PC-9 (cell line): ENCODE measurements around the gene ZAR1L. TPM values are rescaled to one million over a fixed set of nuclear protein-coding genes. Genes with fewer than 3 reads are reported as not detected.

Source experiments
- BruUV-seq: library from RNA; stranded (reverse); fragments of 400-500 nt; replicated peaks from 2 replicates; lab custom pipeline; 2021; lab: Mats Ljungman, UMichigan
- CTCF ChIA-PET: fragments of 300-600 bp; sonication (Branson Sonifier 250); formaldehyde crosslinking; loops from one replicate; lab custom pipeline; 2022; ENCODE audit warnings: antibody characterized with exemption; lab: Charles Lee
- POLR2A ChIA-PET: fragments of 300-600 bp; sonication (Branson Sonifier 250); formaldehyde crosslinking; loops from one replicate; lab custom pipeline; 2022; ENCODE audit warnings: antibody characterized with exemption; ENCODE audit not compliant: unreplicated experiment; lab: Charles Lee
- DNase-seq, 2 experiments: peaks; one replicate each; pipeline versions ENCODE4 v3.0.0 to v3.0.0-alpha.2; 2015 to 2022; ENCODE audit warnings: mixed read lengths in 1 of 2
- H2AFZ ChIP-seq: fragments of 200-600 bp; sonication (generic); 2 replicates; pipeline ENCODE4 v1.8.1; 2017; ENCODE audit warnings: antibody characterized with exemption
- H3F3A ChIP-seq: fragments of 200-600 bp; sonication (generic); 2 replicates; pipeline ENCODE4 v1.8.1; 2017; ENCODE audit warnings: antibody characterized with exemption, mild to moderate bottlenecking, low read depth; ENCODE audit not compliant: insufficient read depth
- H3K27ac ChIP-seq: fragments of 200-600 bp; sonication (generic); 2 replicates; pipeline ENCODE4 v1.6.1; 2016; ENCODE audit warnings: mixed run types
- H3K27me3 ChIP-seq: fragments of 200-600 bp; sonication (generic); 2 replicates; pipeline ENCODE4 v1.6.1; 2016; ENCODE audit warnings: low read depth, mixed run types; ENCODE audit not compliant: insufficient read depth
- H3K36me3 ChIP-seq: fragments of 200-600 bp; sonication (generic); 2 replicates; pipeline ENCODE4 v1.6.1; 2016; ENCODE audit warnings: low read depth, mixed run types
- H3K4me1 ChIP-seq: fragments of 200-600 bp; sonication (generic); replicated peaks from 2 replicates; pipeline ENCODE4 v1.6.1; 2016; ENCODE audit warnings: mixed run types; ENCODE audit not compliant: insufficient read depth
- H3K4me2 ChIP-seq: fragments of 200-600 bp; sonication (generic); 2 replicates; pipeline ENCODE4 v1.6.1; 2017; ENCODE audit warnings: mixed run types
- H3K4me3 ChIP-seq: fragments of 200-600 bp; sonication (generic); 2 replicates; pipeline ENCODE4 v1.6.1; 2016; ENCODE audit warnings: mixed run types
- H3K79me2 ChIP-seq: fragments of 200-600 bp; sonication (generic); 2 replicates; pipeline ENCODE4 v1.6.1; 2017; ENCODE audit warnings: low read depth, mixed run types
- H3K9me2 ChIP-seq: fragments of 200-600 bp; sonication (generic); 2 replicates; pipeline ENCODE4 v1.8.1; 2017; ENCODE audit warnings: mild to moderate bottlenecking; ENCODE audit not compliant: insufficient read depth
- H3K9me3 ChIP-seq: fragments of 200-600 bp; sonication (generic); 2 replicates; pipeline ENCODE4 v1.8.1; 2016; ENCODE audit warnings: low read depth; ENCODE audit not compliant: insufficient read depth
- H4K20me1 ChIP-seq: fragments of 200-600 bp; sonication (generic); 2 replicates; pipeline ENCODE4 v1.8.1; 2017; ENCODE audit not compliant: insufficient read depth
- EZH2 ChIP-seq: fragments of 200-600 bp; sonication (generic); IDR thresholded peaks from 2 replicates; pipeline ENCODE4 v1.8.0; 2017; ENCODE audit warnings: antibody characterized with exemption, low read depth
- intact Hi-C: fragments of 100-400 bp; cut with micrococcal nuclease; formaldehyde crosslinking; loops from one replicate; pipeline ENCODE4 v1.10.0; 2022; ENCODE audit not compliant: unreplicated experiment
- total RNA-seq: library from RNA; stranded (reverse); gene quantifications from 2 replicates; pipeline ENCODE4 v1.2.3, GENCODE V29; 2021
- TF ChIP-seq, protein P1 (sequence below): fragments of 200-600 bp; sonication (generic); conservative IDR thresholded peaks from 2 replicates; pipeline ENCODE4 v1.6.1; 2017; ENCODE audit warnings: mixed run types, antibody characterized with exemption, mild to moderate bottlenecking, moderate library complexity

Gene ZAR1L
- total RNA-seq, 1 experiment from 2014 or later = 0.37 TPM

DNA sequence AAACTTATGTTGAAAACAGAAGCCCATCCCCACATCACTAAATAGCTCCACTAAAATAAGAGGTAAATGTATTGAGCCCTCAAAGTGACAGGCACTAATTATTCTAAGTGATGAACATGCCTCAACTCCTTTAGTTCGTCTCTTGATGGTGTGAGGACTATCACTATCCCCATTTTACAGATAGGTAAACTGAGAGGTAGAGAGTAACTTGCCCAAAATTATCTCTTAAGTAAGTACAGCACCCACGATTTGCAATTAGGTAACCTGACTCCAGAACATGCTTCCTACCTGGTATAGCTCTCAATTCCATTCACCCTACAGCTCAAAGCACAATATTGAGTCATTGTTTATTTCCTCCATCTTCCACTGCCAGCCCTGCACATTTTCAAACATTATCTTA, 12.7 kb downstream of the ZAR1L start:
- Histone ChIP-seq H3K27me3 (peaks cover 26% of the 10 kb centered on the region), H3F3A (no peaks in the 10 kb centered on the region), H3K79me2 (no peaks in the 10 kb centered on the region), H3K4me3 (no peak overlapping the region), H2AFZ (no peak overlapping the region), H4K20me1 (no peaks in the 10 kb centered on the region), H3K27ac (no peak overlapping the region), H3K9me2 (no peaks in the 10 kb centered on the region), H3K4me2 (no peak overlapping the region), H3K36me3 (no peaks in the 10 kb centered on the region), H3K4me1 (no peaks in the 10 kb centered on the region), H3K9me3 (peaks cover 6% of the 10 kb centered on the region; the same call in 1 of the 2 replicates)
- intact Hi-C loops = no loop called here
- DNase-seq = no peak
- POLR2A ChIA-PET = interaction anchor here (0.7 kb wide), 1 partner anchor 795 kb away, joined by 4 read pairs; no protein-coding TSS in a partner anchor
- CTCF ChIA-PET = no interaction called here
- TF ChIP-seq EZH2 = no peak
- TF ChIP-seq, protein P1, sequence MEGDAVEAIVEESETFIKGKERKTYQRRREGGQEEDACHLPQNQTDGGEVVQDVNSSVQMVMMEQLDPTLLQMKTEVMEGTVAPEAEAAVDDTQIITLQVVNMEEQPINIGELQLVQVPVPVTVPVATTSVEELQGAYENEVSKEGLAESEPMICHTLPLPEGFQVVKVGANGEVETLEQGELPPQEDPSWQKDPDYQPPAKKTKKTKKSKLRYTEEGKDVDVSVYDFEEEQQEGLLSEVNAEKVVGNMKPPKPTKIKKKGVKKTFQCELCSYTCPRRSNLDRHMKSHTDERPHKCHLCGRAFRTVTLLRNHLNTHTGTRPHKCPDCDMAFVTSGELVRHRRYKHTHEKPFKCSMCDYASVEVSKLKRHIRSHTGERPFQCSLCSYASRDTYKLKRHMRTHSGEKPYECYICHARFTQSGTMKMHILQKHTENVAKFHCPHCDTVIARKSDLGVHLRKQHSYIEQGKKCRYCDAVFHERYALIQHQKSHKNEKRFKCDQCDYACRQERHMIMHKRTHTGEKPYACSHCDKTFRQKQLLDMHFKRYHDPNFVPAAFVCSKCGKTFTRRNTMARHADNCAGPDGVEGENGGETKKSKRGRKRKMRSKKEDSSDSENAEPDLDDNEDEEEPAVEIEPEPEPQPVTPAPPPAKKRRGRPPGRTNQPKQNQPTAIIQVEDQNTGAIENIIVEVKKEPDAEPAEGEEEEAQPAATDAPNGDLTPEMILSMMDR = no peak
- no TSS peak for BruUV-seq

GRCh38 chr13:32300920-32301319, 14.2 kb downstream of the ZAR1L start:
- H3K4me2 ChIP-seq = no peak overlapping the region
- H3K79me2 ChIP-seq = no peaks in the 10 kb centered on the region
- H3K4me1 ChIP-seq = no peaks in the 10 kb centered on the region
- no peaks in the 10 kb centered on the region for H3F3A ChIP-seq
- DNase-seq = no peak
- intact Hi-C loops = no loop called here
- no peak for TF ChIP-seq EZH2
- TF ChIP-seq, protein P1 = no peak
- no peak overlapping the region for H3K4me3 ChIP-seq
- peaks cover 5% of the 10 kb centered on the region; the same call in 1 of the 2 replicates for H3K9me3 ChIP-seq
- no peaks in the 10 kb centered on the region for H4K20me1 ChIP-seq
- ChIA-PET POLR2A (no interaction called here), CTCF (no interaction called here)
- H3K27ac ChIP-seq = no peak overlapping the region
- H3K36me3 ChIP-seq = no peaks in the 10 kb centered on the region
- no peak overlapping the region for H2AFZ ChIP-seq
- H3K27me3 ChIP-seq = peaks cover 26% of the 10 kb centered on the region
- no peaks in the 10 kb centered on the region for H3K9me2 ChIP-seq
- no TSS peak for BruUV-seq

DNA sequence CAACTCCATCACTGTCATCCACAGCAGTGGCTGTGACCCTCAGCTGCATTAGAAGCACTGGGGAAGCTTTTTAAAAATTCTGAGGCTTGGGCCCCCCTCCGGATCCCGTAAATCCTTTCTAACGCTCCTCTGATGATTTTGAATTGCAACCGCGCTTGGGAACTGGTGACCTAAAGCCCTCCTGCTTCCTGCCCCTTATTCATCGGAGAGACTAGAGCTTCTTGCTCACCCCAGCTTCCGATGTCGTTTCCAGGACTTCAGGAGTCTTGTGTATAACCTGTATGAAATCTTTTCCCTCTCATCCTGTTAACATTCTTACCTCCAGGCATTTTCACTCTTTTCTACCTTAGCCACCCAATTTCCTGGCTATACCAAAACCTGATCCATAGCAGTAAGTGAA, 14.8 kb downstream of the ZAR1L start:
- BruUV-seq = no TSS peak
- intact Hi-C loops = no loop called here
- Histone ChIP-seq H3K79me2 (no peaks in the 10 kb centered on the region), H3K27ac (no peak overlapping the region), H3F3A (no peaks in the 10 kb centered on the region), H3K9me2 (no peaks in the 10 kb centered on the region), H4K20me1 (no peaks in the 10 kb centered on the region), H3K4me1 (no peaks in the 10 kb centered on the region), H3K36me3 (no peaks in the 10 kb centered on the region), H3K4me2 (no peak overlapping the region), H3K27me3 (peaks cover 26% of the 10 kb centered on the region), H3K4me3 (no peak overlapping the region), H3K9me3 (no peaks in the 10 kb centered on the region; the same call in 1 of the 2 replicates), H2AFZ (no peak overlapping the region)
- CTCF ChIA-PET = no interaction called here
- TF ChIP-seq EZH2 = no peak
- TF ChIP-seq, protein P1 = no peak
- POLR2A ChIA-PET = no interaction called here
- DNase-seq = no peak
